HepG2 (cell line): ENCODE data around the gene SRGAP3. TPM values are rescaled to one million over a fixed set of nuclear protein-coding genes. Genes with fewer than 3 reads are reported as not detected.

ENCODE experiments used
- ATAC-seq: fragments of 200-7000 bp; cut with Tn5 transposase; 3 replicates; pipeline ENCODE4 v1.9.1; 2020; ENCODE audit warnings: mild to moderate bottlenecking, moderate library complexity
- BruUV-seq: library from RNA; stranded (reverse); fragments of 400-500 nt; replicated peaks from 2 replicates; lab custom pipeline; 2021; lab: Mats Ljungman, UMichigan
- CTCF ChIA-PET: fragments of 300-600 bp; formaldehyde crosslinking; extraction: SDS; loops from one replicate; lab custom pipeline; 2021; ENCODE audit warnings: low total read pairs, inconsistent platforms, low intra/inter-chr PET ratio; lab: Yijun Ruan, JAX
- POLR2A ChIA-PET: fragments of 350-600 bp; sonication (Branson Sonifier 250); formaldehyde crosslinking; loops from one replicate; lab custom pipeline; 2020; ENCODE audit warnings: antibody characterized with exemption, inconsistent platforms; lab: Yijun Ruan, JAX
- DNase-seq: peaks from one replicate; pipeline ENCODE4 v3.0.0-alpha.2; 2015; ENCODE audit warnings: low spot score
- FAIRE-seq: peaks from 3 replicates; lab custom pipeline; 2011; peaks lifted over from hg19 to GRCh38; lab: Jason Lieb, UNC
- H2AFZ ChIP-seq: one replicate; pipeline ENCODE4 v1.6.1; 2011; ENCODE audit warnings: low read length, inconsistent platforms
- H3K27ac ChIP-seq: fragments of 300-600 bp; 3 replicates; pipeline ENCODE4 v1.8.0; 2011; ENCODE audit warnings: mixed run types, mild to moderate bottlenecking, mixed read lengths, low read length, inconsistent platforms; ENCODE audit not compliant: insufficient read depth; ENCODE audit errors: extremely low read length
- H3K27me3 ChIP-seq, 2 experiments: fragments of 200-600 bp in 1 of 2; 2 replicates in 1 of 2; 3 replicates in 1 of 2; pipeline versions ENCODE4 v1.6.0 to v1.8.0; 2011; ENCODE audit warnings: low read length in 2 of 2, mild to moderate bottlenecking in 2 of 2, moderate library complexity in 2 of 2, inconsistent platforms in 1 of 2; ENCODE audit not compliant: insufficient read depth in 2 of 2, control insufficient read depth in 1 of 2
- H3K36me3 ChIP-seq, 2 experiments: fragments of 200-600 bp in 1 of 2; replicated peaks in 1 of 2; 2 replicates in 1 of 2; 3 replicates in 1 of 2; pipeline versions ENCODE4 v1.5.1 to v1.8.0; 2011; ENCODE audit warnings: low read length in 2 of 2, inconsistent platforms in 1 of 2; ENCODE audit not compliant: insufficient read depth in 2 of 2, control insufficient read depth in 1 of 2
- H3K4me1 ChIP-seq: 2 replicates; pipeline ENCODE4 v1.5.1; 2012; ENCODE audit warnings: low read length, inconsistent platforms; ENCODE audit not compliant: insufficient read depth
- H3K4me2 ChIP-seq: 2 replicates; pipeline ENCODE4 v1.6.0; 2011; ENCODE audit warnings: low read depth, low read length, inconsistent platforms
- H3K4me3 ChIP-seq, 3 experiments: fragments of 200-600 bp in 1 of 3; sonication (generic), shearing (Covaris generic) in 1 of 3; replicated peaks in 1 of 3; 2 replicates each; pipeline ENCODE4 v1.5.1; 2011 to 2016; ENCODE audit warnings: low read length in 3 of 3, inconsistent platforms in 2 of 3, low read depth in 2 of 3, mild to moderate bottlenecking in 2 of 3, control low read depth in 1 of 3, mixed read lengths in 1 of 3; ENCODE audit not compliant: insufficient read depth in 1 of 3
- H3K79me2 ChIP-seq: one replicate; pipeline ENCODE4 v1.6.1; 2011; ENCODE audit warnings: low read length, inconsistent platforms; ENCODE audit not compliant: insufficient read depth
- H3K9ac ChIP-seq: 2 replicates; pipeline ENCODE4 v1.6.0; 2011; ENCODE audit warnings: mild to moderate bottlenecking, low read depth, low read length, inconsistent platforms; ENCODE audit not compliant: insufficient read depth
- H3K9me3 ChIP-seq: 2 replicates; pipeline ENCODE4 v1.5.1; 2012; ENCODE audit warnings: mild to moderate bottlenecking, low read length
- H4K20me1 ChIP-seq: 2 replicates; pipeline ENCODE4 v1.6.0; 2011; ENCODE audit warnings: inconsistent platforms, mild to moderate bottlenecking, low read length, moderate library complexity; ENCODE audit not compliant: insufficient read depth
- EHMT2 ChIP-seq: fragments of 200-600 bp; sonication (generic); IDR thresholded peaks from 2 replicates; pipeline ENCODE4 v1.7.0; 2017; ENCODE audit warnings: antibody characterized with exemption, low read depth, low read length, borderline replicate concordance
- ELF3 ChIP-seq: IDR thresholded peaks from 2 replicates; pipeline ENCODE4 v1.6.1; 2016; ENCODE audit warnings: missing genetic modification reagents, missing compliant biosample characterization
- GPBP1L1 ChIP-seq: sonication (generic); formaldehyde crosslinking; IDR thresholded peaks from 2 replicates; pipeline ENCODE4 v1.5.0; 2020; ENCODE audit warnings: mild to moderate bottlenecking, missing genetic modification reagents
- KLF16 ChIP-seq, 2 experiments: sonication (generic) in 1 of 2; formaldehyde crosslinking in 1 of 2; IDR thresholded peaks; 2 replicates each; pipeline versions ENCODE4 v1.6.1 to v1.8.0; 2016 to 2023; ENCODE audit warnings: missing genetic modification reagents in 2 of 2, missing compliant biosample characterization in 1 of 2
- PHF8 ChIP-seq: sonication (generic); formaldehyde crosslinking; IDR thresholded peaks from 2 replicates; pipeline ENCODE4 v1.5.0; 2020; ENCODE audit warnings: missing genetic modification reagents
- PRDM10 ChIP-seq: sonication (generic); formaldehyde crosslinking; IDR thresholded peaks from 2 replicates; pipeline ENCODE4 v1.4.0; 2020; ENCODE audit warnings: low read depth, missing genetic modification reagents
- TGIF2 ChIP-seq: IDR thresholded peaks from 2 replicates; pipeline ENCODE4 v1.6.1; 2016; ENCODE audit warnings: control low read depth, missing compliant biosample characterization
- ZBTB33 ChIP-seq: sonication (generic); formaldehyde crosslinking; IDR thresholded peaks from 2 replicates; pipeline ENCODE4 v1.4.0; 2020; ENCODE audit warnings: missing genetic modification reagents
- ZBTB8A ChIP-seq: sonication (generic); formaldehyde crosslinking; IDR thresholded peaks from 2 replicates; pipeline ENCODE4 v1.4.0; 2020; ENCODE audit warnings: mild to moderate bottlenecking, low read depth, missing genetic modification reagents, borderline replicate concordance
- ZNF329 ChIP-seq: sonication (generic); formaldehyde crosslinking; IDR thresholded peaks from 2 replicates; pipeline ENCODE4 v1.9.0; 2021; ENCODE audit warnings: low read depth, mild to moderate bottlenecking, missing genetic modification reagents
- ZNF335 ChIP-seq: sonication (generic); formaldehyde crosslinking; IDR thresholded peaks from 2 replicates; pipeline ENCODE4 v1.4.0; 2020; ENCODE audit warnings: missing genetic modification reagents
- ZNF367 ChIP-seq: sonication (generic); formaldehyde crosslinking; IDR thresholded peaks from 2 replicates; pipeline ENCODE4 v1.4.0; 2020; ENCODE audit warnings: missing genetic modification reagents, borderline replicate concordance
- ZNF430 ChIP-seq: sonication (generic); formaldehyde crosslinking; IDR thresholded peaks from 2 replicates; pipeline ENCODE4 v1.9.0; 2021; ENCODE audit warnings: mild to moderate bottlenecking, missing genetic modification reagents
- ZNF468 ChIP-seq: sonication (generic); formaldehyde crosslinking; IDR thresholded peaks from 2 replicates; pipeline ENCODE4 v1.8.0; 2022; ENCODE audit warnings: mild to moderate bottlenecking, moderate library complexity, missing genetic modification reagents
- ZNF83 ChIP-seq: sonication (generic); formaldehyde crosslinking; IDR thresholded peaks from 2 replicates; pipeline ENCODE4 v1.4.0; 2020; ENCODE audit warnings: missing genetic modification reagents, mild to moderate bottlenecking, borderline replicate concordance
- ZSCAN21 ChIP-seq: sonication (generic); formaldehyde crosslinking; IDR thresholded peaks from 2 replicates; pipeline ENCODE4 v1.8.0; 2022; ENCODE audit warnings: mild to moderate bottlenecking, missing genetic modification reagents, moderate library complexity, borderline replicate concordance
- WGBS: methylation state at CpG from one replicate; pipeline ENCODE4 v1.1.6; 2017; ENCODE audit warnings: low lambda C conversion rate; 5-methylcytosine and 5-hydroxymethylcytosine counted together
- in situ Hi-C: cut with HindIII; loops from 2 replicates; pipeline ENCODE4 v1.10.0; 2017; ENCODE audit warnings: low pct_unique_long_range_greater_than_20kb; ENCODE audit not compliant: extremely low pct_ligation_motif_present
- intact Hi-C: fragments of 100-400 bp; cut with micrococcal nuclease; formaldehyde crosslinking; loops from one replicate; pipeline ENCODE4 v1.10.0; 2022; ENCODE audit not compliant: unreplicated experiment
- polyA plus RNA-seq, 8 experiments: library from polyadenylated mRNA; depleted of rRNA in 3 of 8; stranded (reverse) in 7 of 8; unstranded in 1 of 8; fragments of >200 nt; fragmentation: Illumina TruSeq in 4 of 8; extraction: Trizol in 4 of 8; gene quantifications; 2 replicates each; pipeline versions ENCODE4 v1.2.1 to v1.2.3, GENCODE V29; 2011 to 2016; ENCODE audit warnings: low read depth in 4 of 8, missing spikeins in 1 of 8, mixed read lengths in 1 of 8; ENCODE audit not compliant: insufficient read depth in 1 of 8
- total RNA-seq, 5 experiments: library from RNA; depleted of rRNA; stranded (reverse); fragments of >200 nt; fragmentation: Illumina TruSeq; extraction: Trizol; gene quantifications; 2 replicates each; pipeline ENCODE4 v1.2.3, GENCODE V29; 2016; ENCODE audit warnings: low read depth in 1 of 5

SRGAP3 gene
- total and polyA plus RNA-seq, 2 of the 13 experiments (the other 11 are each of a cell fraction or from before 2014, with no cell fraction given): 1.2 to 1.4 TPM

GRCh38 chr3:9248522-9249271, 749 bp downstream of the SRGAP3 start:
- peak overlapping the region; percentile 41 to 80 (median 41) for H3K4me3 ChIP-seq
- no peak overlapping the region for H3K9ac ChIP-seq
- H3K4me2 ChIP-seq: peak overlapping the region; percentile 99
- intact Hi-C loops: no loop called here
- no peaks in the 10 kb centered on the region for H3K36me3 ChIP-seq
- CTCF ChIA-PET: no interaction called here
- ATAC-seq: peak; percentile 46
- H3K27ac ChIP-seq: no peak overlapping the region
- no TSS peak for BruUV-seq
- DNase-seq: no peak
- no peak overlapping the region for H2AFZ ChIP-seq
- H4K20me1 ChIP-seq: no peaks in the 10 kb centered on the region
- peaks cover 30% of the 10 kb centered on the region for H3K4me1 ChIP-seq
- no peak for FAIRE-seq
- POLR2A ChIA-PET: no interaction called here
- no peaks in the 10 kb centered on the region for H3K79me2 ChIP-seq
- no peaks in the 10 kb centered on the region for H3K9me3 ChIP-seq
- peaks cover 5 to 31% of the 10 kb centered on the region in 2 experiments; a peak in 4 of 5 replicates for H3K27me3 ChIP-seq
- in situ Hi-C loops: no loop called here
- WGBS: under 1% methylated on average over 13 of the region's 13 CpGs
- TF ChIP-seq ELF3 (CRISPR knock-in tag) (no peak), KLF16 (CRISPR knock-in tag; IDR thresholded peaks at IDR 0.05) (no peak), ZNF468 (CRISPR knock-in tag) (no peak), PRDM10 (CRISPR knock-in tag) (peak; percentile 23; the same call in 1 of the 2 replicates), ZNF83 (no peak), ZNF335 (CRISPR knock-in tag) (no peak), ZBTB8A (CRISPR knock-in tag) (no peak), ZSCAN21 (CRISPR knock-in tag) (no peak), ZNF430 (CRISPR knock-in tag) (no peak), ZBTB33 (CRISPR knock-in tag) (no peak), GPBP1L1 (CRISPR knock-in tag) (no peak), PHF8 (CRISPR knock-in tag) (no peak), EHMT2 (no peak), ZNF367 (CRISPR knock-in tag) (no peak), TGIF2 (no peak), ZNF329 (CRISPR knock-in tag) (no peak)
